T-helper 9 cell (primary cell): ENCODE measurements around the gene GRWD1.

Experiments used
- DNase-seq: peaks from one replicate; pipeline ENCODE4 v3.0.0-alpha.2; 2020

GRWD1 gene

DNA sequence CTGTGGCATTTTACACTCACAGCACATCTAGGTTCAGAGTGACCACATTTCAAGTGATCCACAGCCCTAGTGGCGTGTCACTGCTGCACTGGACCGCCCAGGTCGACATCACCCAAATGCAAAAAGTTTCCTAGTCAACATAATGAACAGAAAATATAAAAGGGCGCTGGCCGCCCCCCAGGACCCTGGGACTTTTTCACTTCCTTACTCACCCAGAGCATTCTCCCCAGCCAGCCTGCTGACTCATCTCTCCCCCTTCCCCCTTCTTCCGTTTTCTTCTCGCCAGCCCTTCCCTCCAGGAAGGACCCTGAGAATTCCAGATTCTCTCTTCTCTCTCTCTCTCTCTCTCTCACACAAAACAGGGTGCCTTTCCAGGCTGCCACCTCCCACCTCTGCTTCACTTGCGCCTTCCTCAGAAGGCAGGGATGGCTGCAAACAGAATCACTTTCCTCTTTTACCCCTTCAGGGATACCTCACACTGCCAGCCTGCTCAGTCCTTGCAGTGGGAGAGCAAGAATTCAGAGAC is 21.0 kb upstream of the GRWD1 start:
- no peak for DNase-seq

DNA sequence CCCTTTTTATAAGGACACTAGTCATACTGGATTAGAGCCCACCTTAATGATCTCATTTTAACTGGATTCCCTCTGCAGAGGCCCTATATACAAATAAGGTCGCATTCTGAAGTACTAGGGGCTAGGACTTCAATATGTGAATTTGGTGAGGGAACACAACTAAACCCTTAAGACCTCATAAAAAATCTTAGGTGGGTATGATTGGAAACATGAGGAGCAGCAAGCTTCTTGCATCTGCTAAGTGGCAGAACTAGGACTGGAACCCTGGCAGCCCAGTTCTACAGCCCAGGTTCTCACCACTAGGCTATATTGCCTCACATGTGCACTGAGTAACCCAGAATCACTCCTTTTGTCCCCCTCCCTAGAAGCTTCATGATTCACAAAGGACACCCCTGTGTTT is 17.1 kb upstream of the GRWD1 start:
- DNase-seq, result no peak

DNA sequence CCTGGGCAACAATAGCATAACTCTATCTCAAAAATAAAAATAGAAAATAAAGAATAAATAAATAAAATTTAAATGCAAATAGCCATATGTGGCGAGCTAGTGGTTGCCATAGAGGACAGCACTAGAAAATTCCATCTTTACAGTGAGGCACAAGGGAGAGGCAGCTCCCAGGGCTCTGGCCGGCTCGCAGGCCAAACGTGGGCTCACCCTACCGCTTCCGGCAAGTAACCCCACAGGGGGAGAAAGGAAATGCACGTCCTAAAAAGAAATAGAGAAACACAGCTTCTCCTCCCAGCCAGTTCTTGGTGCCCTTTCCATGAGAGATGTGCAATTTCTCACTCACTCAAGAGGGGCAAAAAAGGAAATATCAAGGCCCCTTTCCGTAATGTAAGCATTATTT is 12.4 kb upstream of the GRWD1 start:
- DNase-seq, result no peak

GRCh38 chr19:48436586-48436985 is 9.2 kb upstream of the GRWD1 start:
- DNase-seq, result no peak

- no peak for DNase-seq
Measured at GRCh38 chr19:48441360-48442050, 4.3 kb upstream of the GRWD1 start.

DNA sequence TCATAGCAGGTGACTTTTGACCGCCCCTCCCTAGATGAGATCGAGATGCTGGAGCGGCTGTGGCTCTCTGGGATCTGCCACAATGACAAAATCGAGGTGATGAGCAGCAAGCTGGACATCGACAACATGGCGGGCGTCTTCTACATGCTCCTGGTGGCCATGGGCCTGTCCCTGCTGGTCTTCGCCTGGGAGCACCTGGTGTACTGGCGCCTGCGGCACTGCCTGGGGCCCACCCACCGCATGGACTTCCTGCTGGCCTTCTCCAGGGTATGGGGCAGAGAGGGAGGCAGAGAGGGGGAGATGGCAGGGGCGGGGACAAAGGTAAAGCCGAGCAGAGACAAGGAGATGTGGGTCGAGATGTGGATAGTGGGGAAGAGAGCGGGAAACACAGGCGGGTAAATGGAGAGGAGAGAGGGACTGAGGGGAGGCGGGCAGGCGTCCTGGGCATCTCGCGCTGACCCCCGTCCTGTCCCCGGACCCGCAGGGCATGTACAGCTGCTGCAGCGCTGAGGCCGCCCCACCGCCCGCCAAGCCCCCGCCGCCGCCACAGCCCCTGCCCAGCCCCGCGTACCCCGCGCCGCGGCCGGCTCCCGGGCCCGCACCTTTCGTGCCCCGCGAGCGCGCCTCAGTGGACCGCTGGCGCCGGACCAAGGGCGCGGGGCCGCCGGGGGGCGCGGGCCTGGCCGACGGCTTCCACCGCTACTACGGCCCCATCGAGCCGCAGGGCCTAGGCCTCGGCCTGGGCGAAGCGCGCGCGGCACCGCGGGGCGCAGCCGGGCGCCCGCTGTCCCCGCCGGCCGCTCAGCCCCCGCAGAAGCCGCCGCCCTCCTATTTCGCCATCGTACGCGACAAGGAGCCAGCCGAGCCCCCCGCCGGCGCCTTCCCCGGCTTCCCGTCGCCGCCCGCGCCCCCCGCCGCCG is 3.4 kb upstream of the GRWD1 start:
- no peak for DNase-seq

- no peak for DNase-seq
Measured at GRCh38 chr19:48443256-48443655, 2.5 kb upstream of the GRWD1 start.

GRCh38 chr19:48443731-48444128 is 2.1 kb upstream of the GRWD1 start:
- DNase-seq, result no peak

DNA sequence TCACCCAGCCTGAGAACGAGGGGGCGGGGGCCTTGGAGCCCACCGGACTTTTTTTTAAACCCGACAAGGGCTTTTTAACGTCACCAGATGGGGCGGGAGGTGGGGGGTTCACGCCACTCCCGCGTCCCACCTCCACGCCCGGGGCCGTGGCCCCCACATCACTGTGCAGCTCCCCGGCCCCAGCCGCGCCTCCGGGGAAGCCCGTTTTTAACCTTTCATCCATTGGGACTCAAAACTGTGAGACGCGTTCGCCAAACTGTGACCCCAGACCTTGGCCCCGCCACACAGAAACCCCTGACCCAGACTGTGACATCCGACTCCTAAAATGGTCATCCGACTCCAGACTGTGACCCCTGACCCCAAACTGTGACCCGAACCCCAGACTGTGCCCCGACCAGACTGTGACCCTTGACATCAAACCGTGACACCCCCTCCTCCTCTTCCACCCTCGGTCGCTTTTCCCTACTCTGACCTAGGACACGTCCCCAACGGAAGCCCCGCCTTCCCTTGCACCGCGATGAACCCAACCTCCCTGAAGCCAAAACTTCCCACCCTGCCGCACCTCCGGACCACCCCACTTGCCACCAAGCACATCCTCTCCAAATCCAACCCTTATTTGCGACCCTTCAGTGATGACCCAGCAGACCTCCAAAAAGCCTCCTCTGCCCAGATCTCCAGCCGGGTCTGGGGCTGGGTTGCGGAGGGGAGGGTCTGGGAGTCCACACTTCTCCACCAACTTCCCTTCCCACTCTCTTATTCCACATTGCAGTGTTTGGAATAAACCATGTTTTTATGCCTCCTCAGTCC is 1.5 kb upstream of the GRWD1 start:
- no peak for DNase-seq

DNA sequence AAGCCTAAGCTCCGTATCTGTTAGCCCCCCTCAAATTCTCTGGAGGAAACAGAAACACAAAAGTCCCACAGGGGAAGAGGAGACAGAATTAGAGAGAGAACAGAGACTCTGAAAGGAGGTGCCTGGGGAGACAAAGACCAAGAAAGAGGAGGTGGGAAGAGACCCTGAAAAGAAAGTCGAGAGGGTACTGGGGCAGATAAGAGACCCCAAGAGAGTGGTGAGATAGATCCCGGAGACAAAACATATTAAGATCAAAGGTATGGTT is 915 bp upstream of the GRWD1 start:
- DNase-seq, result no peak

GRCh38 chr19:48445256-48445605 is 552 bp upstream of the GRWD1 start:
- no peak for DNase-seq

DNA sequence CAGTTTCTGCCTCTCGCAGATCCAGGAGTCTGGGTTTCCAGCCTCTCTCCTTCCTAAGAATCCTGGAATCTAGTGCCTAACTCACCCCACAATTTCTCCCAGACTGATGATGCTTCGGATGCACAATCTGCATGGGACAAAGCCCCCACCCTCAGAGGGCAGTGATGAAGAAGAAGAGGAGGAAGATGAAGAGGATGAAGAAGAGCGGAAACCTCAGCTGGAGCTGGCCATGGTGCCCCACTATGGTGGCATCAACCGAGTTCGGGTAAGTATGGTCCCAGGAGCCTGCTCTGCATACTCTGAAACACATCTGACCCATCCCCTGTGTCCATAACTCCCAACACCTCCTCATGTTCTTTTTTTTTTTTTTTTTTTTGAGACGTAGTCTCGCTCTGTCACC is 796 bp downstream of the GRWD1 start:
- DNase-seq, result no peak

DNA sequence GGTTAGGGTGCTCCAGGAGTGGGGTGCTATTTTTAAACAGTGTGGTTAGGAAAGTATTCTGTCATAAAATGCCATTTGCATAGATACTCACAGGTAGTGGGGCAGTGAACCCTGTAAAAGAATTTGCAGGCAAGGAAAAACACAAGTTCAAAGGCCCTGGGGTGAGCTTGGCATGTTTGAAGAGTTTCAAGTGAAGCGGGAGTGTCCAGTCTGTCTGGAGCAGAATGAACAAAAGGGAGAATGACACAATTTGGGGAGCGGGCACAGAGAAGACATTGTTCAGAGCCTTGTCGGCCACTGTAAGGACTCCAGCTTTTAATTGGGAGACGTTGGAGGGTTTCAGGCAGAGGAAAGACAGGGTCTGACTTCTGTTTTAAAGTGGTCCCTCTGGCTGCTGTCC is 2.8 kb downstream of the GRWD1 start:
- no peak for DNase-seq

DNA sequence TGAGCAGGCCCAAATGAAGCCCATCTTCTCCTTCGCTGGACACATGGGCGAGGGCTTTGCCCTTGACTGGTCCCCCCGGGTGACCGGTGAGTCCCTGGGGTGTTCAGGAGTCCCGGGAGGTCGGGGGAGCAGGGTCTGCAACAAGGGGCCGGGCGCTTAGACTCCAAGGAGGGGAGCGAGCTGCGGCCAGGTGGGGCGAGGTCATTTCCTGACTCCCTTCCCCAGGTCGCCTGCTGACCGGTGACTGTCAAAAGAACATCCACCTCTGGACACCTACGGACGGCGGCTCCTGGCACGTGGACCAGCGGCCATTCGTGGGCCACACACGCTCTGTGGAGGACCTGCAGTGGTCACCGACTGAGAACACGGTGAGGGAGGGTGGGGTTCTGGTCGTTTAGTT is 4.7 kb downstream of the GRWD1 start:
- DNase-seq, result no peak

DNA sequence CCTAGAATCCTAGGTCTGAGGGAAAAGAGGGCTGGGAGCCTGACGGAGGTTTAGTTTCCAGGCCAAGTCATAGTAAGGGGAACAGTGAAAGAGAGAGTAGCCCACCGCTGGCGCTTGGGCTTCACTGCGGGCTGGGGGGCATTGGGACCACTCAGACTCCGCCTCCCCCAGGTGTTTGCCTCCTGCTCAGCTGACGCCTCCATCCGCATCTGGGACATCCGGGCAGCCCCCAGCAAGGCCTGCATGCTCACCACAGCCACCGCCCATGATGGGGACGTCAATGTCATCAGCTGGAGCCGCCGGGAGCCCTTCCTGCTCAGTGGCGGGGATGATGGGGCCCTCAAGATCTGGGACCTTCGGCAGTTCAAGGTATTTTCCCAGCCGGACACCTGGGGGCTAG is 5.1 kb downstream of the GRWD1 start:
- DNase-seq, result no peak

- no peak for DNase-seq
Measured at GRCh38 chr19:48451624-48452023, 5.8 kb downstream of the GRWD1 start.

GRCh38 chr19:48452289-48453190 is 6.8 kb downstream of the GRWD1 start:
- DNase-seq, result no peak

- no peak for DNase-seq
Measured at GRCh38 chr19:48454150-48454730, 8.5 kb downstream of the GRWD1 start.

GRCh38 chr19:48455171-48455907 is 9.6 kb downstream of the GRWD1 start, which contains the start of gene KCNJ14:
KCNJ14 (plus strand) TSS chr19:48455574; CDS start chr19:48461725, 6,151 bp downstream.
- no peak for DNase-seq

DNA sequence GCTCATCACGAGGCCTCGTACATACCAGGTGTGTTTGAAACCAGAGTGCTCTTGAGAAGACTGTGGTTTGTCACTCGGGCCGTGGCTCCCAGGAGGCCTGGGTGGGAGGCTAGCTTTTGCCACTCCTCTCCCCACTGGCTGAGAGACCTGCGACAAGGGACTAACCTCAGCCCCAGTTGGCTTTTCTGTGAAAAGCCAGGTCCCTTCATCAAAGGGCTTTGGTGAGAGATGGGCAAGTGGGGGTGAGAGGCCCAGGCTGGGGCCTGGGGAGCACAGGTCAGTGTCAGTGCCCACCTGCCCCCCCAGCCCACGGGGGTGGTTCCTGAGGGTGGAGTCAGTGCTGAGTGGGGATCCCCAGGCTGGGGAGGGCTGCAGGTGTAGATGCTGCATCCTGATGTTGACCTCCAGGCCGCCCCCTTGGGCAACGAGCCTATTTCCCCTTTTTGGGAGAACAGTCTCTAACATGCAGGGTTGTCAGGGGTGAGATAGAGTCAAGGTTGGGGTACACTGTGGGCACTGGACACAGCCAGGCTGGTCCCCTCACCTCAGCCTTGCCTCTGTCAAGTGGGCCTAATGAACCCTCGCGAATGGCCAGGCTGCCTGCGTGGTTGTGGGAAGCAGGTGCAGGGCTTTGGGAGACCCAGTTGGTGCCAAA is 10.3 kb downstream of the GRWD1 start:
- DNase-seq, result no peak

DNA sequence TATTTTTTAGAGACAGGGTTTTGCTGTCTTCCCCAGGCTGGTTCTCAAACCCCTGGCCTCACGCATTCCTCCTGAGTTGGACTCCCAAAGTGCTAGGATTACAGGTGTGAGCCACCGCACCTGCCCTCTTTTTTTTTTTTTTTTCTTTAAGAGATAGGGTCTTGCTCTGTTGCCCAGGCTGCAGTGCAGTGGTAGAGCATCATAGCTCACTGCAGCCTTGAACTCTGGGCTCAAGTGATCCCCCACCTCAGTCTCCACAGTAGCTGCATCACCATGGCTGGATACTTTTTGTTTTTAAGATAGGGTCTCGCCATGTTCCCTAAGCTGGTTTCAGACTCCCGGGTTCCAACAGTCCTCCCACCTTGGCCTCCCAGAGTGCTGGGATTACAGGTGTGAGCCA is 11.1 kb downstream of the GRWD1 start:
- no peak for DNase-seq
